CD8-positive, alpha-beta memory T cell (primary cell): ENCODE results near the gene PTBP1. TPM values are rescaled to one million over a fixed set of nuclear protein-coding genes. Genes with fewer than 3 reads are reported as not detected.

Source experiments
- CTCF ChIA-PET: fragments of 350-600 bp; sonication (Branson Sonifier 250); formaldehyde crosslinking; loops from one replicate; lab custom pipeline; 2021; ENCODE audit warnings: antibody characterized with exemption; lab: Charles Lee
- POLR2A ChIA-PET: fragments of 350-600 bp; sonication (Branson Sonifier 250); formaldehyde crosslinking; loops from one replicate; lab custom pipeline; 2021; ENCODE audit warnings: antibody characterized with exemption; lab: Charles Lee
- DNase-seq, 5 donors: peaks; one replicate each; pipeline versions ENCODE4 v3.0.0 to v3.0.0-alpha.2; 2020 to 2022; ENCODE audit warnings: mixed read lengths in 1 of 5
- H3K27ac ChIP-seq: one replicate; pipeline ENCODE4 v1.7.0; 2013; ENCODE audit warnings: low read depth, mild to moderate bottlenecking, low read length, moderate library complexity
- H3K27me3 ChIP-seq: 2 replicates; pipeline ENCODE4 v1.7.0; 2013; ENCODE audit warnings: low read length, mild to moderate bottlenecking; ENCODE audit not compliant: insufficient read depth, poor library complexity, severe bottlenecking
- H3K36me3 ChIP-seq: 2 replicates; pipeline ENCODE4 v1.7.0; 2013; ENCODE audit warnings: mild to moderate bottlenecking, low read length, moderate library complexity; ENCODE audit not compliant: insufficient read depth
- H3K4me1 ChIP-seq: 2 replicates; pipeline ENCODE4 v1.7.0; 2013; ENCODE audit warnings: mild to moderate bottlenecking, low read length, moderate library complexity; ENCODE audit not compliant: insufficient read depth
- H3K4me3 ChIP-seq: 2 replicates; pipeline ENCODE4 v1.7.0; 2013; ENCODE audit warnings: mild to moderate bottlenecking, low read length
- H3K9me3 ChIP-seq: 2 replicates; pipeline ENCODE4 v1.7.0; 2013; ENCODE audit warnings: mild to moderate bottlenecking, low read length
- H3K27ac Mint-ChIP-seq, 8 donors: one replicate each; pipeline ENCODE4 v1.8.0; 2020 to 2021; ENCODE audit warnings: mixed read lengths in 8 of 8, mild to moderate bottlenecking in 6 of 8, inconsistent platforms in 3 of 8, moderate library complexity in 3 of 8
- H3K27me3 Mint-ChIP-seq, 2 donors: one replicate each; pipeline ENCODE4 v1.8.0; 2020 to 2021; ENCODE audit warnings: mixed read lengths in 2 of 2, mild to moderate bottlenecking in 1 of 2, moderate library complexity in 1 of 2
- H3K36me3 Mint-ChIP-seq, 3 donors: one replicate each; pipeline ENCODE4 v1.8.0; 2020 to 2021; ENCODE audit warnings: mixed read lengths in 3 of 3, inconsistent platforms in 1 of 3, mild to moderate bottlenecking in 1 of 3
- H3K4me1 Mint-ChIP-seq, 3 donors: one replicate each; pipeline ENCODE4 v1.8.0; 2020 to 2021; ENCODE audit warnings: mixed read lengths in 3 of 3, inconsistent platforms in 1 of 3, mild to moderate bottlenecking in 1 of 3
- H3K4me3 Mint-ChIP-seq, 7 donors: one replicate each; pipeline ENCODE4 v1.8.0; 2020 to 2021; ENCODE audit warnings: mixed read lengths in 7 of 7, mild to moderate bottlenecking in 6 of 7, moderate library complexity in 4 of 7, inconsistent platforms in 2 of 7
- H3K9me3 Mint-ChIP-seq, 5 donors: one replicate each; pipeline ENCODE4 v1.8.0; 2020 to 2022; ENCODE audit warnings: mixed read lengths in 5 of 5, mild to moderate bottlenecking in 3 of 5, moderate library complexity in 2 of 5, inconsistent platforms in 1 of 5
- polyA plus RNA-seq: library from polyadenylated mRNA; unstranded; fragments of 300-500 nt; fragmentation: Illumina TruSeq; gene quantifications from one replicate; pipeline ENCODE4 v1.2.3, GENCODE V29; 2021
- total RNA-seq, 2 experiments: library from RNA; stranded (reverse); gene quantifications; one replicate each; pipeline ENCODE4 v1.2.3, GENCODE V29; 2021

The PTBP1 gene
- total and polyA plus RNA-seq, 3 experiments from 2014 or later: 177 to 978 (median 969) TPM

DNA sequence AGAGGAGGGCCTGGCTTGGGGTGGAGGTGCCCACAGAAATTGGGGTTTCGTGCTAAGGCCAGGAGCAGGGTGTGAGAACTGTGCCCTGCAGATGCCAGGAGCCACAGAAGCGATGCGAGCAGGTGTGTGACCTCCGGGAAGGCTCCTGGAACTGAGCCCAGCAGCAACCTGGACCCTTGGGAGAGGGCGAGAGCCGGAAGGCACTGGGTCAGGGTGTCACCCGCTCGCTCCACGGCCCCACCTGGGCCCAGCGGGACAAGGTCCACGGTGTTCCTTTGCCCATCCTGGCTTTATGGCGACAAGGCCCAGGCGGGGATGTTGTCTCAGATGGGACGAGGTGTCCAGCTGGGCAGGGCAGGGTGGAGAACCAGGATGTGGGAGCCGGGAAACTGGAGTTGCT, 42.2 kb upstream of the PTBP1 start:
- no peaks in the 10 kb centered on the region for H3K4me1 ChIP-seq
- no peaks in the 10 kb centered on the region for H3K27me3 ChIP-seq
- Mint-ChIP-seq H3K27ac (no peak overlapping the region), H3K4me1 (no peaks in the 10 kb centered on the region), H3K9me3 (peaks cover 0 to 13% (median 9%) of the 10 kb centered on the region in 5 donors), H3K27me3 (peaks cover 0 to 2% of the 10 kb centered on the region in 2 donors), H3K36me3 (peaks cover 0 to 10% (median 0%) of the 10 kb centered on the region in 3 donors), H3K4me3 (no peak overlapping the region)
- no peak overlapping the region for H3K27ac ChIP-seq
- no peak for DNase-seq
- no peaks in the 10 kb centered on the region for H3K9me3 ChIP-seq
- H3K4me3 ChIP-seq: no peak overlapping the region
- no peaks in the 10 kb centered on the region for H3K36me3 ChIP-seq
- POLR2A ChIA-PET: no interaction called here
- CTCF ChIA-PET: no interaction called here

DNA sequence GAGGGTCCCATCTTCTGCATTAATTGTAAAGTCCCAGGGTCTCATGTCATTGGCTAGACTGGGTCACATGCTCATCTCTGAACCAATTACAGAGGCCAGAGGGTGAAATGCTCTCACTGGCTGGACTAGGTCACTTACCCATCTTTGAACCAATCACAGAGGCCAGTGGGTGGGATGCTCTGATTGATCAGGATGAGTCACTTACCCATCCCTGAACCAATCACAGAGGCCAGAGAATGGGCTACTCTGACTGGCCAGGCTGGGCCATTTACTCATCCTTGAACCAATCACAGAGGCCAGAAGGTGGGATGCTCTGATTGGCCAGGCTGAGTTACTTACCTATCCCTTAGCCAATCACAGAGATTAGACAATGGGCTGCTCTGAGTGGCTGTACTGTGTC, 41.0 kb upstream of the PTBP1 start:
- Mint-ChIP-seq H3K36me3 (peaks cover 0 to 10% (median 0%) of the 10 kb centered on the region in 3 donors), H3K9me3 (peaks cover 0 to 13% (median 9%) of the 10 kb centered on the region in 5 donors), H3K4me1 (no peaks in the 10 kb centered on the region), H3K27ac (no peak overlapping the region), H3K27me3 (peaks cover 0 to 2% of the 10 kb centered on the region in 2 donors), H3K4me3 (no peak overlapping the region)
- H3K4me3 ChIP-seq: no peak overlapping the region
- no peaks in the 10 kb centered on the region for H3K36me3 ChIP-seq
- H3K27me3 ChIP-seq: no peaks in the 10 kb centered on the region
- no peaks in the 10 kb centered on the region for H3K9me3 ChIP-seq
- H3K4me1 ChIP-seq: no peaks in the 10 kb centered on the region
- DNase-seq: no peak
- POLR2A ChIA-PET: no interaction called here
- CTCF ChIA-PET: no interaction called here
- no peak overlapping the region for H3K27ac ChIP-seq

DNA sequence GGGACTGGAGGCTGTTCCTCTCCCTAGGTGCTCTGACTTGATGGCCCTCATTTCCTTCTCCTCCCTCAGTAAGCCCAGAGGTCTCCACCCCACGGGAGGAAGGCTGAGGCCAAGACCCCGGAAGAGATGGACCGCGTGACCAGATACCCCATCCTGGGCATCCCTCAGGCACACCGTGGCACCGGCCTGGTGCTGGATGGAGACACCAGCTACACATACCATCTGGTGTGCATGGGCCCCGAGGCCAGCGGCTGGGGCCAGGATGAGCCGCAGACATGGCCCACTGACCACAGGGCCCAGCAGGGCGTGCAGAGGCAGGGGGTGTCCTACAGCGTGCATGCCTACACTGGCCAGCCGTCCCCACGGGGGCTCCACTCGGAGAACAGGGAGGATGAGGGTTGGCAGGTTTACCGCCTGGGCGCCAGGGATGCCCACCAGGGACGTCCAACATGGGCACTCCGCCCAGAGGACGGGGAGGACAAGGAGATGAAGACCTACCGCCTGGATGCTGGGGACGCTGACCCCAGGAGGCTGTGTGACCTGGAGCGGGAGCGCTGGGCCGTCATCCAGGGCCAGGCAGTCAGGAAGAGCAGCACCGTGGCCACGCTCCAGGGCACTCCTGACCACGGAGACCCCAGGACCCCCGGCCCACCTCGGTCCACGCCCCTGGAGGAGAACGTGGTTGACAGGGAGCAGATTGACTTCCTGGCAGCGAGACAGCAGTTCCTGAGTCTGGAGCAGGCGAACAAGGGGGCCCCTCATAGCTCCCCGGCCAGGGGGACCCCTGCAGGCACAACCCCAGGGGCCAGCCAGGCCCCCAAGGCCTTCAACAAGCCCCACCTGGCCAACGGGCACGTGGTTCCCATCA, 40.2 kb upstream of the PTBP1 start:
- Mint-ChIP-seq H3K27ac (no peak overlapping the region), H3K4me1 (no peaks in the 10 kb centered on the region), H3K9me3 (peaks cover 0 to 13% (median 9%) of the 10 kb centered on the region in 5 donors), H3K27me3 (peaks cover 0 to 2% of the 10 kb centered on the region in 2 donors), H3K4me3 (no peak overlapping the region), H3K36me3 (peaks cover 0 to 10% (median 0%) of the 10 kb centered on the region in 3 donors)
- CTCF ChIA-PET: interaction anchor here (1.3 kb wide), 1 partner anchor 14 kb away, joined by 3 read pairs; no protein-coding TSS in a partner anchor
- H3K4me1 ChIP-seq: no peaks in the 10 kb centered on the region
- H3K27ac ChIP-seq: no peak overlapping the region
- no peaks in the 10 kb centered on the region for H3K27me3 ChIP-seq
- H3K9me3 ChIP-seq: no peaks in the 10 kb centered on the region
- DNase-seq: no peak
- H3K36me3 ChIP-seq: no peaks in the 10 kb centered on the region
- POLR2A ChIA-PET: no interaction called here
- no peak overlapping the region for H3K4me3 ChIP-seq

DNA sequence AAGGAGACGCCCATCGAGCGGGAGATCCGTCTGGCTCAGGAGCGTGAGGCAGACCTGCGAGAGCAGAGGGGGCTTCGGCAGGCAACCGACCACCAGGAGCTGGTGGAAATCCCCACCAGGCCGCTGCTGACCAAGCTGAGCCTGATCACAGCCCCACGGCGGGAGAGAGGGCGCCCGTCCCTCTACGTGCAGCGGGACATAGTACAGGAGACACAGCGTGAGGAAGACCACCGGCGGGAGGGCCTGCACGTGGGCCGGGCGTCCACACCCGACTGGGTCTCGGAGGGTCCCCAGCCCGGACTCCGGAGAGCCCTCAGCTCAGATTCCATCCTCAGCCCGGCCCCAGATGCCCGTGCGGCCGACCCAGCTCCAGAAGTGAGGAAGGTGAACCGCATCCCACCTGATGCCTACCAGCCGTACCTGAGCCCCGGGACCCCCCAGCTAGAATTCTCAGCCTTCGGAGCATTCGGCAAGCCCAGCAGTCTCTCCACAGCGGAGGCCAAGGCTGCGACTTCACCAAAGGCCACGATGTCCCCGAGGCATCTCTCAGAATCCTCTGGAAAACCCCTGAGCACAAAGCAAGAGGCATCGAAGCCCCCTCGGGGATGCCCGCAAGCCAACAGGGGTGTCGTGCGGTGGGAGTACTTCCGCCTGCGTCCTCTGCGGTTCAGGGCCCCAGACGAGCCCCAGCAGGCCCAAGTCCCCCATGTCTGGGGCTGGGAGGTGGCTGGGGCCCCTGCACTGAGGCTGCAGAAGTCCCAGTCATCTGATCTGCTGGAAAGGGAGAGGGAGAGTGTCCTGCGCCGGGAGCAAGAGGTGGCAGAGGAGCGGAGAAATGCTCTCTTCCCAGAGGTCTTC, 39.2 kb upstream of the PTBP1 start:
- Histone ChIP-seq H3K36me3 (no peaks in the 10 kb centered on the region), H3K4me1 (no peaks in the 10 kb centered on the region), H3K4me3 (no peak overlapping the region), H3K27ac (no peak overlapping the region), H3K9me3 (no peaks in the 10 kb centered on the region), H3K27me3 (no peaks in the 10 kb centered on the region)
- no peak for DNase-seq
- Mint-ChIP-seq H3K27ac (no peak overlapping the region), H3K27me3 (peaks cover 0 to 2% of the 10 kb centered on the region in 2 donors), H3K9me3 (peaks cover 0 to 13% (median 9%) of the 10 kb centered on the region in 5 donors), H3K4me3 (no peak overlapping the region), H3K36me3 (peaks cover 0 to 10% (median 0%) of the 10 kb centered on the region in 3 donors), H3K4me1 (no peaks in the 10 kb centered on the region)
- POLR2A ChIA-PET: no interaction called here
- CTCF ChIA-PET: interaction anchor here (1.3 kb wide), 1 partner anchor 13 kb away, joined by 3 read pairs; no protein-coding TSS in a partner anchor

DNA sequence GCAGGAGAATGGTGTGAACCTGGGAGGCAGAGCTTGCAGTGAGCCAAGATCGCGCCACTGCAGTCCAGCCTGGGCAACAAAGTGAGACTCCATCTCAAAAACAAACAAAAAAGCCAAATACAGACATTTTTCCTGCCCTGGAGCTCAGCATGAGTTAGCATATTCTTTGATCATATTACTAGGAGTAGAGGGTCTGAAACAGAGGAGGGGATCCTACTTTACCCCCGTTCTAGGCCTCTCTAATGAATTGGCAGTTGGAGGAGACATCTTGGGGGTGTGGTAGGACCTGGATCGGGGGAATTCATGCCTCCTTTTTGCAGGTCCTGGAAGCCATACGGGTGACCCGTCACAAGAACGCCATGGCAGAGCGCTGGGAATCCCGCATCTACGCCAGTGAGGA, 34.1 kb upstream of the PTBP1 start:
- H3K27me3 Mint-ChIP-seq: peaks cover 2 to 4% of the 10 kb centered on the region in 2 donors
- CTCF ChIA-PET: interaction anchor here (1.8 kb wide), 2 partner anchors 11 to 94 kb away, joined by 3 to 5 read pairs; no protein-coding TSS in a partner anchor
- no peaks in the 10 kb centered on the region for H3K36me3 ChIP-seq
- no peaks in the 10 kb centered on the region for H3K4me1 Mint-ChIP-seq
- peaks cover 0 to 10% (median 0%) of the 10 kb centered on the region in 3 donors for H3K36me3 Mint-ChIP-seq
- H3K9me3 ChIP-seq: no peaks in the 10 kb centered on the region
- H3K27ac ChIP-seq: no peak overlapping the region
- no peak overlapping the region for H3K27ac Mint-ChIP-seq
- H3K9me3 Mint-ChIP-seq: peaks cover 0 to 11% (median 9%) of the 10 kb centered on the region in 5 donors
- no peaks in the 10 kb centered on the region for H3K27me3 ChIP-seq
- no peak overlapping the region for H3K4me3 ChIP-seq
- POLR2A ChIA-PET: no interaction called here
- DNase-seq: no peak
- H3K4me1 ChIP-seq: no peaks in the 10 kb centered on the region
- H3K4me3 Mint-ChIP-seq: no peak overlapping the region

DNA sequence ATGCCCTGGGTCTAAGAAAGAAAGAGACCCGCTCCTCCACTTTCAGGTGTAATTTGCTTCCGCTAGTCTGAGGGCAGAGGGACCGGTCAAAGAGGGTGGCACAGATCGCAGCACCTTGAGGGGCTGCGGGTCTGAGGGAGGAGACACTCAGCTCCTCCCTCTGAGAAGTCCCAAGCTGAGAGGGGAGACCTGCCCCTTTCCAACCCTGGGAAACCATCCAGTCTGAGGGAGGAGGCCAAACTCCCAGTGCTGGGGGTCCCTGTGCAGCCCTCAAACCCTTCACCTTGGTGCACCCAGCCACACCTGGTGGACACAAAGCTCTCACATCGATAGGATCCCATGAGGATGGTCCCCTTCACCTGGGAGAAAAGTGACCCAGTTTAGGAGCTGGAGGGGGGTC, 33.4 kb upstream of the PTBP1 start:
- DNase-seq: no peak
- Histone ChIP-seq H3K4me3 (no peak overlapping the region), H3K27me3 (no peaks in the 10 kb centered on the region), H3K36me3 (no peaks in the 10 kb centered on the region), H3K9me3 (no peaks in the 10 kb centered on the region), H3K4me1 (no peaks in the 10 kb centered on the region), H3K27ac (no peak overlapping the region)
- no peak overlapping the region for H3K27ac Mint-ChIP-seq
- ChIA-PET POLR2A (no interaction called here), CTCF (interaction anchor here (1.8 kb wide), 2 partner anchors 12 to 93 kb away, joined by 3 to 5 read pairs; no protein-coding TSS in a partner anchor)
- peaks cover 0 to 8% (median 3%) of the 10 kb centered on the region in 5 donors for H3K9me3 Mint-ChIP-seq
- no peaks in the 10 kb centered on the region for H3K4me1 Mint-ChIP-seq
- H3K36me3 Mint-ChIP-seq: peaks cover 0 to 5% (median 0%) of the 10 kb centered on the region in 3 donors
- no peak overlapping the region for H3K4me3 Mint-ChIP-seq
- peaks cover 2 to 4% of the 10 kb centered on the region in 2 donors for H3K27me3 Mint-ChIP-seq

DNA sequence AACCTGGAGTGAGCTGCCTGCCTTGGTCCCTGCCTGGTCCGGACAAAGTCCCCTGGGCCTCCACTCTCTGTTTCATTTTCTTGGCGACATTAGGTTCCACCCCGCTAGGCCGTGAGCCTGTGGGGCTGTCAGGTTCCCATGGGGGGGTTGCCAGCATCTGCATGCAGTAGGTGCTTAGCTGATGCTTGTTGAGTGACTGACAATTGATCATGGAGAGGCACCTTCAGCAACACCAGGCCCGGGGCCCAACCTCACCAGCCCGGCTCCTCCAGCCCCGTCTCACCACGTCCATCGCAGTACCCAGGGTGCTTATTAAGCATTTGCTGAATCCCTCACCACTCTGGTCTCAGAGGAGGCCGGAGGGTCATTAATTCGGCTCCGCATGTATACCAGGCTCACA, 33.0 kb upstream of the PTBP1 start:
- Histone ChIP-seq H3K27me3 (no peaks in the 10 kb centered on the region), H3K4me1 (no peaks in the 10 kb centered on the region), H3K27ac (no peak overlapping the region), H3K36me3 (no peaks in the 10 kb centered on the region), H3K9me3 (no peaks in the 10 kb centered on the region), H3K4me3 (no peak overlapping the region)
- no peak for DNase-seq
- ChIA-PET POLR2A (no interaction called here), CTCF (interaction anchor here (1.8 kb wide), 1 partner anchor 92 kb away, joined by 5 read pairs; no protein-coding TSS in a partner anchor)
- peaks cover 2 to 4% of the 10 kb centered on the region in 2 donors for H3K27me3 Mint-ChIP-seq
- H3K36me3 Mint-ChIP-seq: peaks cover 0 to 4% (median 0%) of the 10 kb centered on the region in 3 donors
- H3K4me3 Mint-ChIP-seq: no peak overlapping the region
- H3K4me1 Mint-ChIP-seq: no peaks in the 10 kb centered on the region
- no peak overlapping the region for H3K27ac Mint-ChIP-seq
- H3K9me3 Mint-ChIP-seq: peaks cover 0 to 6% (median 2%) of the 10 kb centered on the region in 5 donors
